Fibroblast of lung (primary cell): ENCODE results near the gene SLC35F3. TPM values are rescaled to one million over a fixed set of nuclear protein-coding genes. Genes with fewer than 3 reads are reported as not detected.

ENCODE experiments used
- DNase-seq, 2 donors: peaks; one replicate each; pipeline versions ENCODE4 v3.0.0 to v3.0.0-alpha.2; 2010; ENCODE audit warnings: low read depth in 2 of 2
- H2AFZ ChIP-seq: 2 replicates; pipeline ENCODE4 v1.5.1; 2012; ENCODE audit warnings: low read length, control low read depth, inconsistent platforms
- H3K27ac ChIP-seq: 2 replicates; pipeline ENCODE4 v1.5.1; 2011; ENCODE audit warnings: low read length, control low read depth; ENCODE audit not compliant: insufficient read depth
- H3K27me3 ChIP-seq: 2 replicates; pipeline ENCODE4 v1.5.1; 2011; ENCODE audit warnings: mild to moderate bottlenecking, low read length; ENCODE audit not compliant: control insufficient read depth, insufficient read depth
- H3K36me3 ChIP-seq: 2 replicates; pipeline ENCODE4 v1.5.1; 2011; ENCODE audit warnings: low read length; ENCODE audit not compliant: control insufficient read depth, insufficient read depth
- H3K4me1 ChIP-seq: 2 replicates; pipeline ENCODE4 v1.5.1; 2011; ENCODE audit warnings: low read length; ENCODE audit not compliant: control insufficient read depth, insufficient read depth; ENCODE audit errors: extremely low read depth
- H3K4me2 ChIP-seq: 2 replicates; pipeline ENCODE4 v1.5.1; 2011; ENCODE audit warnings: low read length, control low read depth; ENCODE audit not compliant: insufficient read depth; ENCODE audit errors: extremely low read depth
- H3K4me3 ChIP-seq, 4 experiments: fragments of 200-600 bp in 1 of 4; sonication (generic) in 1 of 4; replicated peaks in 1 of 4; 2 replicates each; pipeline ENCODE4 v1.5.1; 2011 to 2016; ENCODE audit warnings: low read length in 4 of 4, low read depth in 3 of 4, mild to moderate bottlenecking in 3 of 4, control low read depth in 2 of 4, inconsistent platforms in 1 of 4, mixed read lengths in 1 of 4; ENCODE audit not compliant: insufficient read depth in 1 of 4; ENCODE audit errors: control extremely low read depth in 1 of 4
- H3K79me2 ChIP-seq: 2 replicates; pipeline ENCODE4 v1.5.1; 2012; ENCODE audit warnings: mild to moderate bottlenecking, low read length, inconsistent platforms; ENCODE audit not compliant: control insufficient read depth, insufficient read depth
- H3K9ac ChIP-seq: 2 replicates; pipeline ENCODE4 v1.5.1; 2011; ENCODE audit warnings: mild to moderate bottlenecking, low read length, control low read depth; ENCODE audit not compliant: insufficient read depth
- H3K9me3 ChIP-seq: 2 replicates; pipeline ENCODE4 v1.5.1; 2012; ENCODE audit warnings: low read depth, low read length; ENCODE audit not compliant: control insufficient read depth, insufficient read depth
- H4K20me1 ChIP-seq: 2 replicates; pipeline ENCODE4 v1.5.1; 2011; ENCODE audit warnings: low read length; ENCODE audit not compliant: control insufficient read depth, insufficient read depth; ENCODE audit errors: extremely low read depth
- EZH2 ChIP-seq: IDR thresholded peaks from 2 replicates; pipeline ENCODE4 v1.5.1; 2012; ENCODE audit warnings: low read length, control low read depth, mild to moderate bottlenecking; ENCODE audit errors: missing control alignments
- polyA plus RNA-seq, 2 donors: library from polyadenylated mRNA; depleted of rRNA in 1 of 2; stranded (reverse) in 1 of 2; unstranded in 1 of 2; fragments of >200 nt; gene quantifications; 2 replicates each; pipeline ENCODE4 v1.2.1, GENCODE V29; 2011 to 2012; ENCODE audit warnings: missing spikeins in 1 of 2
- total RNA-seq: library from RNA; depleted of rRNA; stranded (reverse); fragments of >200 nt; gene quantifications from 2 replicates; pipeline ENCODE4 v1.2.1, GENCODE V29; 2014
- TF ChIP-seq, protein P1 (sequence below), 2 donors: IDR thresholded peaks in 1 of 2; conservative IDR thresholded peaks in 1 of 2; 1 replicate in 1 of 2; 2 replicates in 1 of 2; pipeline ENCODE4 v1.5.1; 2011 to 2012; ENCODE audit warnings: low read length in 2 of 2, control low read depth in 1 of 2, inconsistent platforms in 1 of 2, low read depth in 1 of 2, mild to moderate bottlenecking in 1 of 2

SLC35F3 gene
- total and polyA plus RNA-seq, 2 donors (not counting 1 experiment from before 2014, with no cell fraction given), result not detected

DNA sequence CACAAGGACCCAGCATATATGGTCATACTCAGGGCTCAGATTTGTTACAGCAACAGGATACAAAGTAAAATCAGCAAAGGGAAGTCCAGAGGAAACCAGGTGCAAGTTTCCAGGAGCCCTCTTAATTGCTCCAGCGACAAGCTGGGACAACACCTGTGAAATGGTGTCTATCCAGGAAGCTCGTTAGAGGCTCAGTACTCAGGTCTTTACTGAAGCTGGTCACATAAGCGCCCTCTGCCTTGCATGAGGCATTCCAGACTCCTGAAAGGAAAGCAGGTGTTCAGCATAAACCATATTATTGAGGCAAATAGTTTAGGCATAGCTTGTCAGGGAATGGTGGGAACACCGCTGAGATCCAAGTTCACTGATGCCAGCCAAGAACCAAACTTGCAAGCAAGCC lies 231.0 kb downstream of the SLC35F3 start:
- H3K27me3 ChIP-seq, result no peaks in the 10 kb centered on the region
- no peak for DNase-seq
- H3K4me2 ChIP-seq, result no peak overlapping the region
- no peaks in the 10 kb centered on the region for H3K4me1 ChIP-seq
- no peak overlapping the region for H3K4me3 ChIP-seq
- no peaks in the 10 kb centered on the region for H3K9me3 ChIP-seq
- H3K79me2 ChIP-seq, result no peaks in the 10 kb centered on the region
- no peak overlapping the region for H2AFZ ChIP-seq
- H3K9ac ChIP-seq, result no peak overlapping the region
- no peaks in the 10 kb centered on the region for H3K36me3 ChIP-seq
- H3K27ac ChIP-seq, result no peak overlapping the region
- TF ChIP-seq, protein P1, sequence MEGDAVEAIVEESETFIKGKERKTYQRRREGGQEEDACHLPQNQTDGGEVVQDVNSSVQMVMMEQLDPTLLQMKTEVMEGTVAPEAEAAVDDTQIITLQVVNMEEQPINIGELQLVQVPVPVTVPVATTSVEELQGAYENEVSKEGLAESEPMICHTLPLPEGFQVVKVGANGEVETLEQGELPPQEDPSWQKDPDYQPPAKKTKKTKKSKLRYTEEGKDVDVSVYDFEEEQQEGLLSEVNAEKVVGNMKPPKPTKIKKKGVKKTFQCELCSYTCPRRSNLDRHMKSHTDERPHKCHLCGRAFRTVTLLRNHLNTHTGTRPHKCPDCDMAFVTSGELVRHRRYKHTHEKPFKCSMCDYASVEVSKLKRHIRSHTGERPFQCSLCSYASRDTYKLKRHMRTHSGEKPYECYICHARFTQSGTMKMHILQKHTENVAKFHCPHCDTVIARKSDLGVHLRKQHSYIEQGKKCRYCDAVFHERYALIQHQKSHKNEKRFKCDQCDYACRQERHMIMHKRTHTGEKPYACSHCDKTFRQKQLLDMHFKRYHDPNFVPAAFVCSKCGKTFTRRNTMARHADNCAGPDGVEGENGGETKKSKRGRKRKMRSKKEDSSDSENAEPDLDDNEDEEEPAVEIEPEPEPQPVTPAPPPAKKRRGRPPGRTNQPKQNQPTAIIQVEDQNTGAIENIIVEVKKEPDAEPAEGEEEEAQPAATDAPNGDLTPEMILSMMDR (conservative IDR thresholded peaks at IDR 0.05 in 1 of 2, IDR thresholded peaks at IDR 0.05 in 1 of 2; ENCODE audit: low read depth in 1 of 2, low read length in 2 of 2), result no peak
- no peak for TF ChIP-seq EZH2
- no peaks in the 10 kb centered on the region for H4K20me1 ChIP-seq

DNA sequence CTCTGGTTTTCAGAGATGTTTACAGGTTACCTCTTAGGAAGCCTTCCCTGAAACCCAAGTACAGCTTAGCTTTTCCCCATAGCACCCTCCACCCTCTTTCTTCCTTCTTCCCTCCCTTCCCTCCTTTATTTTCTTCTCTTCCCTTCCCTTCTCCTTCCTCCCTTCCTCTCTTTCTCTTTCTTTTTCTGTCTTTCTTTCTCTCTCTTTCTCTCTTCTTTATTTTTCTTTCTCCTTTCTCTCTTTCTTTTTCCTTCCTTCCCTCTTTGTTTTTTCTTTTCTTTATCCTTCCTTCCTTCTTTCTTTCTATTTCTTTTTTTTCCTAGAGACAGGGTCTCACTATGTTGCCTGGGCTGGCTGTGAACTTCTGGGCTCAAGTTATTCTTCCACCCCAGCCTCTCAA lies 231.6 kb downstream of the SLC35F3 start:
- no peak overlapping the region for H3K27ac ChIP-seq
- H3K4me1 ChIP-seq, result no peaks in the 10 kb centered on the region
- H3K9me3 ChIP-seq, result no peaks in the 10 kb centered on the region
- DNase-seq, result no peak
- no peaks in the 10 kb centered on the region for H3K79me2 ChIP-seq
- H3K36me3 ChIP-seq, result no peaks in the 10 kb centered on the region
- TF ChIP-seq, protein P1 (conservative IDR thresholded peaks at IDR 0.05 in 1 of 2, IDR thresholded peaks at IDR 0.05 in 1 of 2; ENCODE audit: low read depth in 1 of 2, low read length in 2 of 2), result no peak
- no peak for TF ChIP-seq EZH2
- no peak overlapping the region for H3K4me3 ChIP-seq
- H3K9ac ChIP-seq, result no peak overlapping the region
- H3K4me2 ChIP-seq, result no peak overlapping the region
- H4K20me1 ChIP-seq, result no peaks in the 10 kb centered on the region
- no peak overlapping the region for H2AFZ ChIP-seq
- no peaks in the 10 kb centered on the region for H3K27me3 ChIP-seq

DNA sequence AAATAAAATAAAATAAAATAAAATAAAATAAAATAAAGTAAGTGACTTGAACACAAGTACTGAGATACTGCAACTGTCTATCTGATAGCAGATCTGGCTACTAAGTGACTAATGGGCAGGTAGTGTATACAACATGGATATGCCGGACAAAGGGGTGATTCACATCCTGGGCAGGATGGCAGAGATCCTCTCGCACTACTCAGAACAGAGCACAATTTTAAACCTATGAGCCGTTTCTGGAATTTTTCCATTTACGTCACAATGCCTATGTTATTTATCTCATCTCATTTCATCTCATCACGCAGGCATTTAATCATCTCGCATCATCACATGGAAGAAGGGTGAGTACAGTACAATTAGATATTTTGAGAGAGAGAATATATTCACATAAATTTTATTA lies 235.5 kb downstream of the SLC35F3 start:
- Histone ChIP-seq H3K9me3 (no peaks in the 10 kb centered on the region), H3K4me2 (no peak overlapping the region), H3K27ac (no peak overlapping the region), H3K27me3 (no peaks in the 10 kb centered on the region), H3K4me3 (no peak overlapping the region), H3K36me3 (no peaks in the 10 kb centered on the region), H2AFZ (no peak overlapping the region), H3K9ac (no peak overlapping the region), H3K4me1 (no peaks in the 10 kb centered on the region), H4K20me1 (no peaks in the 10 kb centered on the region), H3K79me2 (no peaks in the 10 kb centered on the region)
- TF ChIP-seq, protein P1 (conservative IDR thresholded peaks at IDR 0.05 in 1 of 2, IDR thresholded peaks at IDR 0.05 in 1 of 2; ENCODE audit: low read depth in 1 of 2, low read length in 2 of 2), result no peak
- TF ChIP-seq EZH2, result no peak
- DNase-seq, result peak; percentile 46 to 97
